Parathyroid adenoma (tissue), 2 donors: ENCODE measurements around the gene FAM120B.

Experiments
- H2AFZ ChIP-seq: fragments of 300-600 bp; sonication (generic); one replicate; pipeline ENCODE4 v1.7.0; 2017; ENCODE audit warnings: antibody characterized with exemption, mild to moderate bottlenecking
- H3K27ac ChIP-seq: fragments of 300-600 bp; sonication (generic); one replicate; pipeline ENCODE4 v1.7.0; 2017
- H3K27me3 ChIP-seq: fragments of 300-600 bp; sonication (generic); one replicate; pipeline ENCODE4 v1.7.0; 2017; ENCODE audit warnings: low read length; ENCODE audit not compliant: control insufficient read depth, insufficient read depth
- H3K36me3 ChIP-seq: fragments of 300-600 bp; sonication (generic); one replicate; pipeline ENCODE4 v1.7.0; 2017; ENCODE audit warnings: low read length; ENCODE audit not compliant: control insufficient read depth, insufficient read depth
- H3K4me1 ChIP-seq: fragments of 300-600 bp; sonication (generic); one replicate; pipeline ENCODE4 v1.7.0; 2017; ENCODE audit warnings: control low read depth
- H3K4me2 ChIP-seq: fragments of 300-600 bp; sonication (generic); one replicate; pipeline ENCODE4 v1.7.0; 2017; ENCODE audit warnings: low read length
- H3K4me3 ChIP-seq: fragments of 300-600 bp; sonication (generic); one replicate; pipeline ENCODE4 v1.7.0; 2017; ENCODE audit warnings: low read depth, low read length
- H3K79me2 ChIP-seq: fragments of 300-600 bp; sonication (generic); one replicate; pipeline ENCODE4 v1.7.0; 2017; ENCODE audit warnings: control low read depth
- H3K9ac ChIP-seq: fragments of 300-600 bp; sonication (generic); one replicate; pipeline ENCODE4 v1.7.0; 2017; ENCODE audit warnings: mild to moderate bottlenecking
- H3K9me3 ChIP-seq: fragments of 300-600 bp; sonication (generic); one replicate; pipeline ENCODE4 v1.7.0; 2017; ENCODE audit warnings: low read length; ENCODE audit not compliant: control insufficient read depth
- CTCF ChIP-seq: fragments of 300-600 bp; sonication (generic); IDR thresholded peaks from one replicate; pipeline ENCODE4 v1.7.0; 2017; ENCODE audit warnings: antibody characterized with exemption, mild to moderate bottlenecking
- donor health status: primary hyperparathyroidism.

FAM120B gene

GRCh38 chr6:170274713-170275560, 31.6 kb upstream of the FAM120B start:
- Histone ChIP-seq H2AFZ (no peak overlapping the region), H3K9me3 (no peaks in the 10 kb centered on the region), H3K9ac (no peak overlapping the region), H3K4me2 (no peak overlapping the region), H3K4me1 (no peaks in the 10 kb centered on the region), H3K79me2 (no peaks in the 10 kb centered on the region), H3K27me3 (no peaks in the 10 kb centered on the region), H3K27ac (no peak overlapping the region), H3K36me3 (no peaks in the 10 kb centered on the region), H3K4me3 (no peak overlapping the region)
- no peak for TF ChIP-seq CTCF

GRCh38 chr6:170276369-170277057, 30.0 kb upstream of the FAM120B start:
- TF ChIP-seq CTCF: no peak
- no peaks in the 10 kb centered on the region for H3K9me3 ChIP-seq
- no peaks in the 10 kb centered on the region for H3K36me3 ChIP-seq
- no peak overlapping the region for H2AFZ ChIP-seq
- H3K4me1 ChIP-seq: peaks cover 3% of the 10 kb centered on the region
- H3K4me3 ChIP-seq: no peak overlapping the region
- no peaks in the 10 kb centered on the region for H3K27me3 ChIP-seq
- H3K27ac ChIP-seq: peak overlapping the region; percentile 54
- H3K79me2 ChIP-seq: no peaks in the 10 kb centered on the region
- no peak overlapping the region for H3K9ac ChIP-seq
- H3K4me2 ChIP-seq: peak overlapping the region; percentile 9

GRCh38 chr6:170277893-170278742, 28.4 kb upstream of the FAM120B start:
- Histone ChIP-seq H3K27ac (no peak overlapping the region), H3K4me1 (peaks cover 3% of the 10 kb centered on the region), H3K4me3 (no peak overlapping the region), H2AFZ (no peak overlapping the region), H3K27me3 (no peaks in the 10 kb centered on the region), H3K4me2 (no peak overlapping the region), H3K9me3 (no peaks in the 10 kb centered on the region), H3K9ac (no peak overlapping the region), H3K79me2 (no peaks in the 10 kb centered on the region), H3K36me3 (no peaks in the 10 kb centered on the region)
- TF ChIP-seq CTCF: no peak

GRCh38 chr6:170278743-170279094, 27.8 kb upstream of the FAM120B start:
- H3K4me1 ChIP-seq: peaks cover 3% of the 10 kb centered on the region
- no peaks in the 10 kb centered on the region for H3K9me3 ChIP-seq
- no peak overlapping the region for H3K4me3 ChIP-seq
- TF ChIP-seq CTCF: no peak
- H3K79me2 ChIP-seq: no peaks in the 10 kb centered on the region
- no peaks in the 10 kb centered on the region for H3K27me3 ChIP-seq
- no peak overlapping the region for H3K27ac ChIP-seq
- no peak overlapping the region for H2AFZ ChIP-seq
- H3K36me3 ChIP-seq: no peaks in the 10 kb centered on the region
- H3K9ac ChIP-seq: no peak overlapping the region
- no peak overlapping the region for H3K4me2 ChIP-seq
